Measurements from ENCODE around the gene PCYT2.

DNA sequence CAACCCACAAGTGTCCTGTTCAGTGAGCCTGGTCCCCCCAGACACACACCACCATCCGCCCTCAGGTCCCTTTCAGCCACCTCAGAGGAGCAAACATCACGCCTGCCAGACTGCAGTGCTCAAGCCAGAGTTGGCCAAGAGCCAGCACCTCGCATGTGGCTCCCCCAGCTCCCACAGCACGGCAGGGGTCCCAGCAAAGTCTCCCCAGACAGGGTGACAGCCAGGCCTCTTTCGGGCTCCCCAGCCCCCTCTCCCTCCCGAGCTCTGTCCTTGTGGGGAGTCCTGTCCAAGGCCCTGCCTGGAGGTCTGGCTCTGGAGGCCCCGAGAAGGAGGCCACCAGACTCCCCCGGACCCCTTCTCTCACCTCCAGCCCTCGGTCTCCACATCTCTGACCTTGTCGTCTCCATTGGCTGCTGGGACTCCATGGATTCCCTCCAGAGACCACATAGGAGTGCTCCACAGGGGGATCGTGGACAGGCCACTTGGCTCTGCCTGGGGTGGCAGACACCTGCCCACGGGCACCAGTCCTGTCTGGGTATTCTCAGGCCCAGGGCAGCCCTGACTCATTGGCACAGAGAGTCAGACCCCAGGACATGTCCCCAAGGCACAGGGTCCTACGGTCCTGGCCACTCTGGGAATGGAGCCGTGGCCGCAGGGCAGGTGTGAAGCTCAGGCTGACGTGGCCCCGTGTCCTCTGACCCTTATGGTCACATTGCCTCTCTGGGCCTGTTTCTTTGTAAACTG lies 37.6 kb upstream of the PCYT2 start:
- TF ChIP-seq REPIN1 (tag by site-specific recombination; IDR thresholded peaks at IDR 0.05; ENCODE audit: low read depth) (no peak), ZNF423 (tag by site-specific recombination; IDR thresholded peaks at IDR 0.05) (no peak), BCL11A (tag by site-specific recombination; IDR thresholded peaks at IDR 0.05; ENCODE audit: low read depth) (no peak), ZNF16 (tag by site-specific recombination; IDR thresholded peaks at IDR 0.05; ENCODE audit: low read depth) (no peak), ZNF354C (tag by site-specific recombination; IDR thresholded peaks at IDR 0.05; ENCODE audit: borderline replicate concordance, low read depth) (no peak), HOXA7 (CRISPR knock-in tag; IDR thresholded peaks at IDR 0.05; ENCODE audit: borderline replicate concordance) (no peak), ZNF664 (tag by site-specific recombination; IDR thresholded peaks at IDR 0.05) (no peak)
- TF ChIP-seq, protein P1, sequence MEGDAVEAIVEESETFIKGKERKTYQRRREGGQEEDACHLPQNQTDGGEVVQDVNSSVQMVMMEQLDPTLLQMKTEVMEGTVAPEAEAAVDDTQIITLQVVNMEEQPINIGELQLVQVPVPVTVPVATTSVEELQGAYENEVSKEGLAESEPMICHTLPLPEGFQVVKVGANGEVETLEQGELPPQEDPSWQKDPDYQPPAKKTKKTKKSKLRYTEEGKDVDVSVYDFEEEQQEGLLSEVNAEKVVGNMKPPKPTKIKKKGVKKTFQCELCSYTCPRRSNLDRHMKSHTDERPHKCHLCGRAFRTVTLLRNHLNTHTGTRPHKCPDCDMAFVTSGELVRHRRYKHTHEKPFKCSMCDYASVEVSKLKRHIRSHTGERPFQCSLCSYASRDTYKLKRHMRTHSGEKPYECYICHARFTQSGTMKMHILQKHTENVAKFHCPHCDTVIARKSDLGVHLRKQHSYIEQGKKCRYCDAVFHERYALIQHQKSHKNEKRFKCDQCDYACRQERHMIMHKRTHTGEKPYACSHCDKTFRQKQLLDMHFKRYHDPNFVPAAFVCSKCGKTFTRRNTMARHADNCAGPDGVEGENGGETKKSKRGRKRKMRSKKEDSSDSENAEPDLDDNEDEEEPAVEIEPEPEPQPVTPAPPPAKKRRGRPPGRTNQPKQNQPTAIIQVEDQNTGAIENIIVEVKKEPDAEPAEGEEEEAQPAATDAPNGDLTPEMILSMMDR (tag by site-specific recombination; IDR thresholded peaks at IDR 0.05), result no peak
- TF ChIP-seq, protein P2, sequence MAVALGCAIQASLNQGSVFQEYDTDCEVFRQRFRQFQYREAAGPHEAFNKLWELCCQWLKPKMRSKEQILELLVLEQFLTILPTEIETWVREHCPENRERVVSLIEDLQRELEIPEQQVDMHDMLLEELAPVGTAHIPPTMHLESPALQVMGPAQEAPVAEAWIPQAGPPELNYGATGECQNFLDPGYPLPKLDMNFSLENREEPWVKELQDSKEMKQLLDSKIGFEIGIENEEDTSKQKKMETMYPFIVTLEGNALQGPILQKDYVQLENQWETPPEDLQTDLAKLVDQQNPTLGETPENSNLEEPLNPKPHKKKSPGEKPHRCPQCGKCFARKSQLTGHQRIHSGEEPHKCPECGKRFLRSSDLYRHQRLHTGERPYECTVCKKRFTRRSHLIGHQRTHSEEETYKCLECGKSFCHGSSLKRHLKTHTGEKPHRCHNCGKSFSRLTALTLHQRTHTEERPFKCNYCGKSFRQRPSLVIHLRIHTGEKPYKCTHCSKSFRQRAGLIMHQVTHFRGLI (tag by site-specific recombination; IDR thresholded peaks at IDR 0.05), result no peak

All from HEK293 (cell line).